Hepatic stellate cell (primary cell): ENCODE results near the gene DNAJB1.
"Not testable (repeated sequence)": the region's sequence is repeated elsewhere in the genome, so short reads cannot be mapped to it uniquely, and the experiment has no call there.

Experiments used
- DNase-seq: peaks from one replicate; pipeline ENCODE4 v3.0.0; 2011; ENCODE audit warnings: low spot score

Gene DNAJB1

DNA sequence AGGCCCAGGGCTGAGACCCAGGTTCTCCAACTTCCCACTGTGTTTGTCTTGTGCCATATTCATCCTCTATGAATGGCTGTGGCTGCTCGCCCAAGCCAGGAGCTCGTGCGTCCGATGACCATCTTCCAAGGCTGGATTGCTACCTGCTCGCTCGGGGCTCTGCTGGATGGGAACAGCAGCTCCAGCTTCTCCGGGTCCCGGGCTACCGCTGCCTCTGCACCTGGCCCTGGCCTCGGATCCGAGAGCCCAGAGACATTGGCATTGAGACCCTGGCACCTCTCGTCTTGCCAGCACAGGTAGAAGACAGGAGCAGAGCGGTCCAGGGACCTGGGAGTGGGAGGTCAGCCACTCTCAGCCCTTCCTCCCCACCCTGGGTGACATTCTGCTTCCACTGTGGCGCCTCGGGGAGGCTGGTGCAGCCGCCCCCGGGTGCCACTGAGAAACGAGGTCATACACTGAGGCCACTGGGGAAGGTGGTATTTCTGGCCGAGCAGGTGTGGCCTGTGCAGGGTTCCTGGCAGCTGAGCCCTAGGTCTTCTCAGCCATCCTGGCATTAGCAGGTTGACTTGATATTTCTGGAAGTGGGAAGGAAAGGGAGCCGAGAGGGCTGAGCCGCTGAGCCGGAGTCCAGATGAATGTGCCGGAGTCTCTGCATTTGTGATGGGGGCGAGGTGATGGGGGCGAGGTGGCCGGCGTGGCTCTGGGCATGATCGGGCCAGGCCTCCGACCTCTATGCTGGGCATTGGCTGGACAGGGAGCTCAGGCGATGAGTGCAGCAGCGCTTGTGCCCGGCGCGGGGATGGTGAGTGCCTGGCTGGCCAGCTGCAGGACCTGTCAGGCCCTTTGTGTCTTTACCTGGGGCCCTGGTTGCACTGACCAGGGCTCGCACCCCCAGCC lies 35.1 kb upstream of the DNAJB1 start:
- no peak for DNase-seq

DNA sequence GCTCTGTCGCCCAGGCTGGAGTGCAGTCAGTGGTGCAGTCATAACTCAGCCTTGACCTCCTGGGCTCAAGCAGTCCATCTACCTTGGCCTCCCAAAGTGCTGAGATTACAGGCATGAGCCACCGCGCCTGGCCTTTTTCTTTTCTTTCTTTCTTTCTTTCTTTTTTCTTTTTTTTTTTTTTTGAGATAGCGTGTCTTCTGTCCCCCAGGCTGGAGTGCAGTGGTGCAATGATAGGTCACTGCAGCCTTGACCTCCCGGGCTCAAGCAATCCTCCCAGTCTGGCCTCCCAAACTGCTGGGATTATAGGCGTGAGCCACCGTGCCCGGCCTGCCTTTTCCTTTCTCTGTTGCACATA lies 33.8 kb upstream of the DNAJB1 start:
- not testable (repeated sequence) for DNase-seq

GRCh38 chr19:14551134-14552005 lies 33.2 kb upstream of the DNAJB1 start:
- DNase-seq: peak; percentile 41

- DNase-seq: no peak
Observed at GRCh38 chr19:14550201-14550754, 32.1 kb upstream of the DNAJB1 start.

- no peak for DNase-seq
Observed at GRCh38 chr19:14545716-14546082, 27.5 kb upstream of the DNAJB1 start.

GRCh38 chr19:14544977-14545715 lies 26.9 kb upstream of the DNAJB1 start:
- DNase-seq: no peak

- DNase-seq: no peak
Observed at GRCh38 chr19:14544047-14544446, 25.9 kb upstream of the DNAJB1 start.

DNA sequence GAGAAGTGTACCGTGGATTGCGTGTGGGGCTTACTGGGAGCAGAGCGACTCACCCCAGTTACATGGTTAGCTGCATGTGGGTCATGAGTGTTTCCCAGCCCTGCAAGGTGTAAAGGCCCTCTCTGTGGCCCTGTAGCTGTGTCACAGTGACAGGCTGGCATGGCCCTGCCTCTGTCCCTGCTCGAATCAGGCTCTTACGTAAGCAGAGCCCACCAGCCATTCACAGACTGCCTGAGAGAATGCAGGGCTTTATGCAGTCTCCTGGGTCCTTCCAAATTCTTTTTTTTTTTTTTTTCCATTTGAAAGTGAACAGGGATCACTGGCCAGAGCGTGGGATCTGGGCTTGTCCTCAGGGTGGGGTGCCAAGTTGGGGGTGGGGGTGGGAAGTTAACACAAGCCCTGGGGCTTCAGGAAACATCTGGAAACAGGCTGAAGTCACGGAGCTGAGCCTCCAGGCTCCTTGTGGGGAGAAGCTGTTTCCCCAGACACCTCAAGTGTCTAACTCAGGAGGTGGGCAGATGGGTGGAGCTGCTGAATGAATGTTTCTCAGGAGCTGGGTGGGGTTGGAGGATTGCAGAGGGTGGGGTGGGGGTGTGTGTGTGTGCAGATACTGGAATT lies 24.6 kb upstream of the DNAJB1 start:
- DNase-seq: no peak

- not testable (repeated sequence) for DNase-seq
Observed at GRCh38 chr19:14541979-14542378, 23.8 kb upstream of the DNAJB1 start.

DNA sequence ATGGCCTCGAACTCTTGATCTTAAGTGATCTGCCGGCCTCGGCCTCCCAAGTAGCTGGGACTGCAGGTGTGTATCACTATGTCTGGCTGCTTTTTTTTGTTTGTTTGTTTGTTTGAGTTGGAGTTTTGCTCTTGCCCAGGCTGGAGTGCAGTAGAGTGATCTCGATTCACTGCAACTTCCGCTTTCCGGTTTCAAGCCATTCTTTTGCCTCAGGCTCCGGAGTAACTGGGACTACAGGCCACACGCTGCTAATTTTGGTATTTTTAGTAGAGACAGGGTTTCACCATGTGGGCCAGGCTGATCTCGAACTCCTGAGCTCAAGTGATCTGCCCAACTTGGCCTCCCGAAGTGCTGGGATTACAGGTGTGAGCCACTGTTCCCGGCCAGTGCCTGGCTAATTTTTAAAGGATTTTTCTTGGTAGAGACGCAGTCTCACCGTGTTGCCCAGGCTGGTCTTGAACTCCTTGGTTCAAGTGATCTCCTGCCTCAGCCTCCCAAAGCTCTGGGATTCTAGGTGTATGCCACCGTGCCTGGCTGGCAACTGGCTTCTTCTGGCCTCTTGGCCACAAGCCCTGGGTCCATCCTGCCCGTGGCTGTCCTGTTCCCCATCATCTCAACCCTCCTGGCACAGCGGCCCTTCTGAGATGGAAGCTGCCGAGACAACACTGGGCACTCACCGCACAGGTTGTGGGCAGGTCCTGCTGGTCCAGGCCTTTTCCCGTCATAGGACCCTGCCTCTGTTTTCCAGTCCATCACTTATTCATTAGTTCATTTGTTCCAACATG lies 22.7 kb upstream of the DNAJB1 start:
- no peak for DNase-seq

DNA sequence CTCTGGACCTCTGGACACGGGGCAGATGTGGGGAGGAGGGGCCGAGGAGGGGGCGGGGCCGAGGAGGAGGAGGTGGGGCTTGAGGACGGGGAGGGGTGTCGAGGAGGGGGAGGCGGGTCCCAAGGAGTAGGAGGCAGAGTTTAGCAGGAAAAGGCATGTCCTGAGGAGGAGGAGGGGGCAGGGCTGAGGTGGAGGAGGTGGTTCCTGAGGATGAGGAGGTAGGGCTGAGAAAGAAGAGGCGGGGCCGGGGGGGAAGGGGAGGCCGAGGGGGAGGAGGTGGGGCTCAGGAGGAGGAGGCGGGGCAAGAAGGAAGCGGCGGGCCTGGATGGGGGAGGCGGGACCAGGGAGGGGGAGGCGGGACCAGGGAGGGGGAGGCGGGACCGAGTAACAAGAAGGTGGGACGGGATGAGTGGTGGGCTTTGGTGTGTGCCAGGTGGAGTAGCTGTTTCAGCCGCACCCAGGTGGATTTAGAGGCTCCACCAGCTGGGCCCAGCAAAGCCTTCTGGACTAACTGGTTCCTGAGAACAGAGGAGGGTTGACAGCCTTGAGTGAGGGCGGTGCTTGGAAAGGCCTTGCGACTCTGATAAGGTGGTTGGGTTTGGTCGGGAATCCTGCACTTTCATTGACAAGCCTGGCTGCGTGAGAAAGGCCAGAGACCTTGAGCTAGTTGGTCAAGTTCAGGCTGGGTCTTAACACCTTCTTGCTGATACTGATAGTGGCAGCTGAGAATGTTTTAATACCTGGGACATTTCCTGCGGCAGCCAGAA lies 18.9 kb upstream of the DNAJB1 start:
- DNase-seq: peak; percentile 63

DNA sequence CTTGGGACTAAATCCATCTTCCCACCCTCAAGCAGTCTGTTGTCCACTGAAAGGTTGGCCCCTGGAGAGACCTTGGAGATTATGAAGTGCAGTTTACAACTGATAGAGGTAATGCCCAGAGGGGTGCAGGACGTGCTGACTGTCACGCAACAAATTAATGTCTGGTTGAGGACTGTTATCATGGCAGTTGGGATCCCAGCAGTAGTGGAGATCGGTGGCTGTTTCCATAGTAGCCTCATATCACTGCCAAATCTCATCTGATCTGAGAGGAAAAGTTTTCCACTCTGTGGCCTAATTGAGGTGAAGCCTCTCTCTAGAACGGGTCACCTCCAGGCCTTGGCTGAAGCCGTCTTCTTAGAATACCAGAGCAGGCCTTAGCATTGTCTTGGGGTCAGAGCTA lies 15.3 kb upstream of the DNAJB1 start:
- no peak for DNase-seq

- no peak for DNase-seq
Observed at GRCh38 chr19:14530506-14530905, 12.3 kb upstream of the DNAJB1 start.

GRCh38 chr19:14530005-14530348 lies 11.8 kb upstream of the DNAJB1 start:
- no peak for DNase-seq

DNA sequence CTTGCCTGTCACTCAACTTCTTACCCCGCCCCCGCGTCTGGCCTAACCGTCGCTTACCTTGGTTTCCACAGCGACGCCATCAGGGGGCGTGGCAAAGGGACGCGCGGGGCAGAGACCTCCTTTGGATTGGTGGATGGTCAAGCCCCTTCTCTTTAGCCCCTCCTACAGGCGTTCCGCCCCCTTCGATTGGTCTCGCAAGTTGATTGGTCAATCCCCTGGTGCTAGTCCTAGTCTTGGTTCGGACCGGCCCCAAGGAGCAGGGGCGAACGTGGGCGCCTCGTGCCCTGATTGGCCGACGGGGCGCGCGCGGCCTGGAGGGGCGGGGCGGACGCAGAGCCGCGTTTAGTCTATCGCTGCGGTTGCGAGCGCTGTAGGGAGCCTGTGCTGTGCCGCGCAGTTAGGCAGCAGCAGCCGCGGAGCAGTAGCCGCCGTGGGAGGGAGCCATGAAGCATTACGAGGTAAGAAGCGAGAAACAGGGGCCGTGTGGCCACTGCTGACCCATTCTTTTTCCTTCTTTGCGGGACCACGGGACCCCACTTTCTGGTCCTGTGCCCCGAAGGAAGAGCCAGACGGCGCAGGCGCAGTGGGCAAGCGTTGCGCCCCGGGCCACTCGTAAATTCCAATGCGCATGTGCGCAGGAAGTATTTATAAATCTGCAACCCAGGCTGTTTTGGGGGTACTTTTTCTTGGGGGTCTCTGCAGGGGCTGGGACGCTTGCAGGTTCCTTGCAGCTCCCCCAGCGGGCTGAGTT lies 11.2 kb upstream of the DNAJB1 start, which contains the start of gene TECR:
Gene TECR (plus strand): TSS at position 341 of the 751 bp plus-strand sequence. CDS start 103 bp downstream, at position 444.
- peak; percentile 98 for DNase-seq

GRCh38 chr19:14528419-14529253 lies 10.4 kb upstream of the DNAJB1 start:
- DNase-seq: no peak

DNA sequence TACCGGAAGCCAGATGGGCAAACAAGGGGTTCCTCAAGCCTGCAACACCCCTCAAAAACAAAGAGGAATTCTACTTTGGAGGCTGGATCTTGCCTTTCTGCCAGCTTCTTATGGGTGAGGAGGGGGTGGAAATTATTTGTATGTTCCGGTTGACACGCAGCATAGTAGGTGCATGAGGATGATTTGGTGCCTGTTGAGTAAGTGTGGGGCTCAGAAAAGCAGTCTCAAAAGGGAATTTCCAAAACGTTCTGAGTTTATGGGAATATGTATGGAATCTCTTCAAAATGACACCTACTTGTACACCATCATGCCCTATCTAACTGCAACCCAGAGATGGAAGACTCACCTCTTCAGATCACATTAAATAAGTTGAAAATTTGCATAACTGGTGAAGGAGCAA lies 8.2 kb upstream of the DNAJB1 start:
- DNase-seq: no peak

DNA sequence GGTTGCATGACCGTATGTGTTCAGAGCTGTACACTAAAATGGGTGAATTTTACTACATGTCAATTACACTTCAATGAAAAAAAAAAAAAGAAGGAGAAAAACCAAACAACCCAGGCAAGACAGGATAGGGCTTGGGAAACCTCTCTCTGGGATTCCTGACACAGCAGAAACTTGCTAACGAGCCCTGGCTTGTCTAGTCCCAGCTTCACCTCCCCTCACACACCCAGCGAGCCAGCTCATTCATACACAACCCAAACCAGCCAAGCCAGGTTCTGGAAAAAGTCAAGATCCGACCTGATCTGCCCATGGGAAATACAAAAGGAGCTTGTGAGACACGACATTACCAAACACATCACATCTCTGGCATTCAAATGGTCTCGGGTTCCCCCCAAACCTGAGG lies 7.5 kb upstream of the DNAJB1 start:
- no peak for DNase-seq
